AG09309 (cell line): ENCODE data around the gene ADAMTSL3.

Source experiments
- DNase-seq: peaks from one replicate; pipeline ENCODE4 v3.0.0-alpha.2; 2010; ENCODE audit warnings: low read depth
- H3K4me3 ChIP-seq: 2 replicates; pipeline ENCODE4 v1.5.1; 2011; ENCODE audit warnings: mild to moderate bottlenecking, low read depth, low read length, moderate library complexity; ENCODE audit not compliant: control insufficient read depth
- CTCF ChIP-seq: IDR thresholded peaks from 2 replicates; pipeline ENCODE4 v1.5.1; 2011; ENCODE audit warnings: mild to moderate bottlenecking, low read depth, low read length, inconsistent platforms; ENCODE audit not compliant: insufficient read depth, control insufficient read depth; ENCODE audit errors: missing control alignments

The ADAMTSL3 gene

GRCh38 chr15:83716605-83717004, 62.7 kb downstream of the ADAMTSL3 start:
- no peak for DNase-seq
- TF ChIP-seq CTCF = no peak
- H3K4me3 ChIP-seq = no peak overlapping the region

GRCh38 chr15:83717010-83717409, 63.1 kb downstream of the ADAMTSL3 start:
- H3K4me3 ChIP-seq = no peak overlapping the region
- DNase-seq = no peak
- TF ChIP-seq CTCF = no peak

- DNase-seq = no peak
- no peak for TF ChIP-seq CTCF
- H3K4me3 ChIP-seq = no peak overlapping the region
These were observed 66.5 kb downstream of the ADAMTSL3 start for GRCh38 chr15:83720468-83720867.

- DNase-seq = no peak
- no peak for TF ChIP-seq CTCF
These were observed 67.1 kb downstream of the ADAMTSL3 start for GRCh38 chr15:83721031-83721430.

GRCh38 chr15:83721981-83722380, 68.1 kb downstream of the ADAMTSL3 start:
- TF ChIP-seq CTCF = no peak
- H3K4me3 ChIP-seq = no peak overlapping the region
- no peak for DNase-seq

More at GRCh38 chr15:83721031-83721430, 67.1 kb downstream of the ADAMTSL3 start:
- no peak overlapping the region for H3K4me3 ChIP-seq

GRCh38 chr15:83723216-83723615, 69.3 kb downstream of the ADAMTSL3 start:
- TF ChIP-seq CTCF = no peak
- DNase-seq = no peak
- no peak overlapping the region for H3K4me3 ChIP-seq

- DNase-seq = no peak
- no peak for TF ChIP-seq CTCF
- no peak overlapping the region for H3K4me3 ChIP-seq
These were observed 78.3 kb downstream of the ADAMTSL3 start for GRCh38 chr15:83732196-83732595.
